OCI-LY1 (cell line): Measurements from ENCODE around the gene WDR41.

Experiments
- CTCF ChIP-seq: fragments of 200-600 bp; sonication (generic), shearing (Covaris generic); IDR thresholded peaks from 2 replicates; pipeline ENCODE4 v1.5.1; 2017; ENCODE audit warnings: mild to moderate bottlenecking, antibody characterized with exemption, low read length, moderate library complexity, mixed read lengths
- EZH2 ChIP-seq: fragments of 200-600 bp; sonication (generic), shearing (Covaris generic); IDR thresholded peaks from 2 replicates; pipeline ENCODE4 v1.8.0; 2017; ENCODE audit warnings: borderline replicate concordance, mixed run types, mild to moderate bottlenecking, antibody characterized with exemption, low read length, moderate library complexity, mixed read lengths

DNA sequence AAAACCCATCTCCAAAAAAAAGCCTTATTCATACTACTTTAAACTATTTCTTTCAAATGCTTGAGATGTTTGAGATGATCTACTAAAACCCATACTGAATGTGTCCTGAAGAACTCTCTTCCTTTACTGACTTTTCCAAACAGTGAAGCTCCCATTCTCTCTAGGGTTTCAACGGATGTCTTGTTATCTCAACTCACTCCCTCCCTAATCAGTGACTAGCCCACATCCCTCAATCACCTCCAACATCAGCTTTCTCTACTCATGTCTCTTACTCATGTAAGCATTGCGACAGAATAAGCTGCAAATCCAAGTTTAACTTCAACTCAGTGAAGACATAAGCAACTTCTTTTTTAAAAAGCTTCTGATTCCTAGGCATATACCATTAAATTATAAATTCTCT is 42.1 kb downstream of the WDR41 start:
- TF ChIP-seq CTCF (no peak), EZH2 (no peak)
